GM19099 (cell line): ENCODE results near the gene GLB1L2.

Source experiments
- POLR2A ChIP-seq: IDR thresholded peaks from 3 replicates; pipeline ENCODE4 v1.6.1; 2011; ENCODE audit warnings: low read depth; ENCODE audit not compliant: insufficient read length; ENCODE audit errors: extremely low read depth

The GLB1L2 gene

GRCh38 chr11:134407923-134408322 is 76.1 kb downstream of the GLB1L2 start:
- TF ChIP-seq POLR2A, result no peak

- TF ChIP-seq POLR2A, result no peak
Observed at GRCh38 chr11:134409552-134410429, 78.0 kb downstream of the GLB1L2 start.

GRCh38 chr11:134410766-134411165 is 79.0 kb downstream of the GLB1L2 start:
- no peak for TF ChIP-seq POLR2A

GRCh38 chr11:134412203-134413042 is 80.6 kb downstream of the GLB1L2 start, which contains the start of gene B3GAT1:
TSS of gene B3GAT1 (minus strand) at chr11:134412242. CDS start at chr11:134387659, 24,583 bp downstream.
- TF ChIP-seq POLR2A, result no peak

GRCh38 chr11:134413043-134413825 is 81.4 kb downstream of the GLB1L2 start:
- TF ChIP-seq POLR2A, result no peak

- TF ChIP-seq POLR2A, result no peak
Observed at GRCh38 chr11:134413826-134414731, 82.3 kb downstream of the GLB1L2 start.

GRCh38 chr11:134414766-134415765 is 83.3 kb downstream of the GLB1L2 start:
- no peak for TF ChIP-seq POLR2A

- TF ChIP-seq POLR2A, result no peak
Observed at GRCh38 chr11:134416726-134417125, 84.9 kb downstream of the GLB1L2 start.

- TF ChIP-seq POLR2A, result no peak
Observed at GRCh38 chr11:134417871-134418840, 86.4 kb downstream of the GLB1L2 start.

GRCh38 chr11:134423106-134423505 is 91.3 kb downstream of the GLB1L2 start:
- TF ChIP-seq POLR2A, result no peak

- no peak for TF ChIP-seq POLR2A
Observed at GRCh38 chr11:134425413-134425812, 93.6 kb downstream of the GLB1L2 start.
